ENCODE results near the gene SHANK2. TPM values are rescaled to one million over a fixed set of nuclear protein-coding genes. Genes with fewer than 3 reads are reported as not detected.
A peak's percentile ranks its signal among the peaks of the same experiment; 100 is the strongest.

The SHANK2 gene
- total and polyA plus RNA-seq, 2 of the 4 experiments (the other 2 are of a cell fraction): 1.6 to 2.2 TPM

DNA sequence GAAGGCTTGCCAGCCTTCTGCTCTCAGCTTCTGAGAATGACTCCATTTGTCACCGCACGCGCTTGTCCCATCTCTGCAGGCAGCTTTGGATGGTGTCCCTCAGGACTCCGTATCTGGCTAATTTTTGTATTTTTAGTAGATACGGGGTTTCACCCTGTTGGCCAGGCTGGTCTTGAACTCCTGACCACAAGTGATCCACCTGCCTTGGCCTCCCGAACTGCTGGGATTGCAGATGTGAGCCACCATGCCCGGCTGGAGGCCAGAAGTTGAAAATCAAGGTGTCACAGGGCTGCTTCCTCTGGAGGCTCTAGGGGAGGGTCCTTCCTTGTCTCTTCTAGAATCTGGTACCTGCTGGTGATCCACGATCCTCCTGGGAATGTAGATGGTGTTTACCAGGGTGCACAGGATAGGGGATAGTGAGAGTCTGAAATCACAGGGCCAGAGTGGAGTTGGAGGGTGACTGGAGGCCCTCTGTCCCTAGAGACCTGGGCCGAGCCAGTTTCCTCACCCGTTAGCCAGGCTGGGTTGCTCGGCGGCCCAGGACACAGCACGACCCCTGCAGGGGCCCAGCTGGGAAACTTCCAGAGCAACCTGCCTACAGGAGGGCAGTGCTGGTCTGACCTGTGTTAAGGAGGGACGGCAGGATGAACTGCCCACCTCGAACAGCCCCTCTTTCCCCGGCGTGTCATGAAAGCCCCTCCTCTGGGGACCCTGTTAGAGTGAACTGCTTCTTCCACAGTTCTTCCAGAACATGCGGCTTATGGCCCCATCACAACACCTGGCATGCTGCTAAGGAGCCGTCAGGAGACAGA is 48.9 kb upstream of the SHANK2 start:
- WGBS, 2 experiments (ENCODE audit: extremely low coverage in 2 of 2, insufficient read length in 1 of 2): 100% methylated on average over 4 of the region's 19 CpGs; no CpG with 5 or more reads in 1 of the 2 experiments
- peak overlapping the region; percentile 65 for H2AFZ ChIP-seq (replicated peaks; ENCODE audit: low read length, poor library complexity)
- H3K27me3 ChIP-seq (ENCODE audit: control insufficient read depth, insufficient read depth, low read length): no peaks in the 10 kb centered on the region
- no peaks in the 10 kb centered on the region for H3K36me3 ChIP-seq (ENCODE audit: control insufficient read depth, insufficient read depth, low read length)
- H2BK20ac ChIP-seq (ENCODE audit: low read depth, low read length): peak overlapping the region; percentile 88
- no peak overlapping the region for H3K4me2 ChIP-seq (ENCODE audit: low read depth, low read length)
- peak overlapping the region; percentile 18 for H2AK9ac ChIP-seq (replicated peaks; ENCODE audit: low read depth, low read length, poor library complexity)
- peaks cover 32% of the 10 kb centered on the region for H3K4me1 ChIP-seq (ENCODE audit: control insufficient read depth, insufficient read depth, low read length)
- H3K9ac ChIP-seq (ENCODE audit: low read depth, low read length): no peak overlapping the region
- DNase-seq (no peak), ATAC-seq (ENCODE audit: low read depth) (no peak)
- dilution Hi-C loops (cut with HindIII; ENCODE audit: low sequenced_read_pairs, unreplicated experiment) (no loop called here), in situ Hi-C loops (cut with MboI; ENCODE audit: low sequenced_read_pairs) (no loop called here), intact Hi-C loops (cut with micrococcal nuclease) (no loop called here)
- H4K20me1 ChIP-seq (ENCODE audit: insufficient read depth, low read length): no peaks in the 10 kb centered on the region
- H2AK5ac ChIP-seq (ENCODE audit: low read depth, low read length): peak overlapping the region; percentile 88
- ChIA-PET CTCF (no interaction called here), POLR2A (ENCODE audit: unreplicated experiment) (no interaction called here)
- no peak overlapping the region for H3K27ac ChIP-seq (ENCODE audit: insufficient read depth, low read length)
- BruUV-seq (replicated peaks): no TSS peak
- H2BK5ac ChIP-seq (ENCODE audit: low read depth, low read length, poor library complexity, severe bottlenecking): peak overlapping the region; percentile 35
- peak overlapping the region; percentile 85; the same call in 2 of the 3 replicates for H2BK15ac ChIP-seq (ENCODE audit: low read depth, low read length)
- no peak overlapping the region; the same call in 1 of the 2 replicates for H3K18ac ChIP-seq (ENCODE audit: low read depth, low read length)
- H3K79me1 ChIP-seq (ENCODE audit: low read depth in 1 of 2, low read length in 2 of 2): no peaks in the 10 kb centered on the region
- peak overlapping the region; percentile 62 for H3K14ac ChIP-seq (replicated peaks; ENCODE audit: low read depth, low read length)
- H4K8ac ChIP-seq (ENCODE audit: low read depth in 2 of 2, low read length in 2 of 2): peak overlapping the region in 1 of 2 experiments; percentile 28; a peak in 2 of 4 replicates
- H3K4ac ChIP-seq (ENCODE audit: low read depth, low read length): peak overlapping the region; percentile 82
- H4K91ac ChIP-seq (ENCODE audit: insufficient read depth, low read depth, low read length): peak overlapping the region; percentile 84
- no peak overlapping the region for H3K23ac ChIP-seq (ENCODE audit: low read depth, low read length)
- H3K56ac ChIP-seq (ENCODE audit: extremely low read depth, insufficient read depth, low read length): no peak overlapping the region
- peak overlapping the region; percentile 21; the same call in 1 of the 2 replicates for H4K5ac ChIP-seq (ENCODE audit: low read depth, low read length)
- no peak overlapping the region for H3K4me3 ChIP-seq (ENCODE audit: insufficient read depth, low read depth, low read length)
- H3K9me1 ChIP-seq (ENCODE audit: insufficient read depth, low read length): peaks cover 14% of the 10 kb centered on the region
- peak overlapping the region; percentile 95 for H2BK120ac ChIP-seq (ENCODE audit: low read depth, low read length)
- no peaks in the 10 kb centered on the region for H3K9me3 ChIP-seq (ENCODE audit: control insufficient read depth, insufficient read depth, low read length)
- TF ChIP-seq NFE2L2 (IDR thresholded peaks at IDR 0.05; ENCODE audit: low read depth, low read length): no peak
- TF ChIP-seq, protein P1, sequence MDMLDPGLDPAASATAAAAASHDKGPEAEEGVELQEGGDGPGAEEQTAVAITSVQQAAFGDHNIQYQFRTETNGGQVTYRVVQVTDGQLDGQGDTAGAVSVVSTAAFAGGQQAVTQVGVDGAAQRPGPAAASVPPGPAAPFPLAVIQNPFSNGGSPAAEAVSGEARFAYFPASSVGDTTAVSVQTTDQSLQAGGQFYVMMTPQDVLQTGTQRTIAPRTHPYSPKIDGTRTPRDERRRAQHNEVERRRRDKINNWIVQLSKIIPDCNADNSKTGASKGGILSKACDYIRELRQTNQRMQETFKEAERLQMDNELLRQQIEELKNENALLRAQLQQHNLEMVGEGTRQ (IDR thresholded peaks at IDR 0.05; ENCODE audit: low read depth, low read length): no peak
- TF ChIP-seq POLR2A (IDR thresholded peaks at IDR 0.05; ENCODE audit: low read depth, low read length): no peak
- no peak for TF ChIP-seq BHLHE40 (IDR thresholded peaks at IDR 0.05; ENCODE audit: low read depth, low read length)
- no peak for TF ChIP-seq RFX5 (IDR thresholded peaks at IDR 0.05; ENCODE audit: low read depth, low read length)
- TF ChIP-seq, protein P2, sequence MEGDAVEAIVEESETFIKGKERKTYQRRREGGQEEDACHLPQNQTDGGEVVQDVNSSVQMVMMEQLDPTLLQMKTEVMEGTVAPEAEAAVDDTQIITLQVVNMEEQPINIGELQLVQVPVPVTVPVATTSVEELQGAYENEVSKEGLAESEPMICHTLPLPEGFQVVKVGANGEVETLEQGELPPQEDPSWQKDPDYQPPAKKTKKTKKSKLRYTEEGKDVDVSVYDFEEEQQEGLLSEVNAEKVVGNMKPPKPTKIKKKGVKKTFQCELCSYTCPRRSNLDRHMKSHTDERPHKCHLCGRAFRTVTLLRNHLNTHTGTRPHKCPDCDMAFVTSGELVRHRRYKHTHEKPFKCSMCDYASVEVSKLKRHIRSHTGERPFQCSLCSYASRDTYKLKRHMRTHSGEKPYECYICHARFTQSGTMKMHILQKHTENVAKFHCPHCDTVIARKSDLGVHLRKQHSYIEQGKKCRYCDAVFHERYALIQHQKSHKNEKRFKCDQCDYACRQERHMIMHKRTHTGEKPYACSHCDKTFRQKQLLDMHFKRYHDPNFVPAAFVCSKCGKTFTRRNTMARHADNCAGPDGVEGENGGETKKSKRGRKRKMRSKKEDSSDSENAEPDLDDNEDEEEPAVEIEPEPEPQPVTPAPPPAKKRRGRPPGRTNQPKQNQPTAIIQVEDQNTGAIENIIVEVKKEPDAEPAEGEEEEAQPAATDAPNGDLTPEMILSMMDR (conservative IDR thresholded peaks at IDR 0.05; ENCODE audit: low read depth, low read length): no peak
- TF ChIP-seq MXI1 (IDR thresholded peaks at IDR 0.05; ENCODE audit: borderline replicate concordance, low read depth, low read length): no peak
- TF ChIP-seq CEBPB (IDR thresholded peaks at IDR 0.05; ENCODE audit: low read depth, low read length): no peak
- TF ChIP-seq MAFK (IDR thresholded peaks at IDR 0.05; ENCODE audit: low read depth, low read length): no peak
- TF ChIP-seq RCOR1 (IDR thresholded peaks at IDR 0.05; ENCODE audit: insufficient replicate concordance, low read length): no peak
- TF ChIP-seq MAZ (IDR thresholded peaks at IDR 0.05; ENCODE audit: borderline replicate concordance, low read depth, low read length): no peak
- TF ChIP-seq SMC3 (IDR thresholded peaks at IDR 0.05; ENCODE audit: low read depth, low read length): no peak
- TF ChIP-seq FOS (IDR thresholded peaks at IDR 0.05; ENCODE audit: low read depth, low read length): no peak
- no peak for TF ChIP-seq RAD21 (IDR thresholded peaks at IDR 0.05; ENCODE audit: low read length)
- TF ChIP-seq CHD1 (IDR thresholded peaks at IDR 0.05; ENCODE audit: low read depth, low read length): no peak
